Liver (tissue), 3 donors: ENCODE data around the gene DNPEP.

Experiments
- CTCF ChIP-seq: fragments of 150-350 bp; IDR thresholded peaks from 2 replicates; pipeline ENCODE4 v1.5.1; 2017; ENCODE audit warnings: improper control_type of control experiment, low read depth, low read length; ENCODE audit not compliant: missing input control
- JUND ChIP-seq, 2 donors: IDR thresholded peaks; 2 replicates each; pipeline ENCODE4 v1.6.1; 2016; ENCODE audit warnings: antibody characterized with exemption in 2 of 2
- MAX ChIP-seq: IDR thresholded peaks from 2 replicates; pipeline ENCODE4 v1.6.1; 2016; ENCODE audit warnings: antibody characterized with exemption
- ZBTB33 ChIP-seq: IDR thresholded peaks from 2 replicates; pipeline ENCODE4 v1.6.1; 2016; ENCODE audit warnings: antibody characterized with exemption
- donor health status: healthy.
- donor health status: healthy.

GRCh38 chr2:219430633-219431615 is 43.2 kb upstream of the DNPEP start:
- TF ChIP-seq CTCF (no peak), ZBTB33 (no peak), MAX (no peak), JUND (IDR thresholded peaks at IDR 0.05) (no peak)
